Activated effector memory CD4-positive, alpha-beta T cell treated with Interleukin-2 at 50 U/mL for 16 hours (primary cell): ENCODE measurements around the gene ITGAL.

Experiments
- DNase-seq: peaks from one replicate; pipeline ENCODE4 v3.0.0-alpha.2; 2020

ITGAL gene

GRCh38 chr16:30551781-30552180, 79.2 kb downstream of the ITGAL start:
- peak; percentile 63 for DNase-seq

DNA sequence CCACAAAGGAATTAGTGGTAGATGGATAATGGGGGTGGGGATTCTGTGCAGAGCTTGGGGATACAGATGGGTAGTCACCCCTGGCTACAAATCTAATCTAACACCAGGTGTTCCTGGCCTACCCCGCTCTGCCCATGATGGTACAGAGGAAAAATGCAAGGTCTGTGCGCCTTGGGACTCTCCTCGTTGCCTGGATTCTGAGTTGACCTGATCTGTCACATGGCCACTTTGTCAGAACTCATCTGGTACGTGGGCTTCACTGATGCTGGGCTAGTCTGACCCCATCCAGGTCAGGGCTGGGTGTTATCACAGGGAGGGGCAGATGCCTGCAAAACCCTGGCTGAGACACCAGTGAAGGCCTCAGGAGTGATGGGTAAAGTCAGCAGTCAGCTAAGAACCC, 80.4 kb downstream of the ITGAL start:
- no peak for DNase-seq

DNA sequence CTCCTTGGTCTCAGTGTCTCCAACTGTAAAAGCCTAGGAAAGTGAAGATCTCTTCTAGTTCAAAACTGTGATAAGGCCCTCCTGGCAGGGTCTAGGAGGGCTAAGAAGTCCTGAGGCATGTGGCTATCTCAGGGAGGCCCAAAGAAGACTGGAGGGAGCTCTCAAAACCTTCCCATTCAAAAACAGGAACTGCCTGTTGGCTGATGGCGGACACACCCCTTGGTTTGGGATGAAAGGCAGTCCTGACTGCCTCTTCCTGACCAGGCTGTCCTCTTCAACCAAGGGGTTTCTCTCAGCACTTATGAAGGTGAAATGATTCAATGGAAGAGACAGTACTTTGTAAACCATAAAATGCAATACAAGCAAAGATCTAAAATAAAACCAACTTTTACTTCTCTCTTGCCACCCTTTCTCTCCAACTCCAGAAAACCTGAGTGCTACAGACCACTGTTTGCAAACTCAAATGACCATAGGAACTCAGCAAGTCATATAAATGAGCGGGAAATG, 80.9 kb downstream of the ITGAL start:
- no peak for DNase-seq

- DNase-seq = no peak
Observed at GRCh38 chr16:30554557-30555314, 82.2 kb downstream of the ITGAL start.

- DNase-seq = no peak
Observed at GRCh38 chr16:30555315-30556124, 83.0 kb downstream of the ITGAL start.

- no peak for DNase-seq
Observed at GRCh38 chr16:30556125-30556473, 83.6 kb downstream of the ITGAL start.

- no peak for DNase-seq
Observed at GRCh38 chr16:30557707-30557956, 85.1 kb downstream of the ITGAL start.

GRCh38 chr16:30557957-30558788, 85.6 kb downstream of the ITGAL start, which contains the start of gene ZNF764:
Gene ZNF764 (minus strand): TSS chr16:30558374. CDS start chr16:30558182, 192 bp downstream.
- peak; percentile 97 for DNase-seq

DNA sequence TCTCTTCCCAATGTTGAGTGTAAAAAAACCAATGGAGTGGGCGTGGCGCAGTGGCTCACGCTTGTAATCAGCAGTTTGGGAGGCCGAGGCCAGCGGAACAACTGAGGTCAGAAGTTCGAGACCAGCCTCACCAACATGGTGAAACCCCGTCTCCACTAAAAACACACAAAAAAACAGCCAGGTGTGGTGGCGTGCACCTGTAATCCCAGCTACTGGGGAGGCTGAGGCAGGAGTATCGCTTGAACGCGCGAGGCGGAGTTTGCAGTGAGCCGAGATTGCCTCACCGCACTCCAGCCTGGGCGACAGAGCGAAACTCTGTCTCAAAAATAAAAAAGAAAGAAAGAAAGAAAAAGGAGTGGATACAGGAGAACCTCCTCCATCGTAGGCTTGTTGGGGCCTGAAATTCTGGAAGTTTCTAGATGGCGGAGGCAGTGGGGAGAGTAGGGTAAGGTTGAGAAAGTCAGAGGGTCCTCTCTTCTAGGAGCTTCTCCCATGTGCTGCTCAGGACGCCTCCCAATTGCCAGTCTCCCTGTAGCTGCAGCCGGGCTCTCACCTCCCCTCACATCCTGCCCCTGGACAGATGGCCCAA, 86.3 kb downstream of the ITGAL start:
- DNase-seq = no peak

DNA sequence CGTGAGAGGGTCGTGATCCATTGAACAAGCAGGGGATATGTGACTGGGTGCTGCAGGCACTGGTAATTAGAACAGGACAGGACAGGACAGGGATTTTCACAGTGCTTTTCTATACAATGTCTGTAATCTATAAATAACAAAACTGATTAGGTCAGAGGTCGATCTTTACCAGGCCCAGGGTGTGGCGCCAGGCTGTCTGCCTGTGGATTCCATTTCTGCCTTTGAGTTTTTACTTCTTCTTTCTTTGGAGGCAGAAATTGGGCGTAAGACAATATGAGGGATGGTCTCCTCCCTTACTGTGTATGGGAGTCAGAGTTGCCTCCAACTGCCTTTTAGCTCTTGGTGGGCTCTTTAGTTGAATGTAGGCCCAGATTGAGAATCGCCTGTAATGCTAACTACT, 87.1 kb downstream of the ITGAL start:
- DNase-seq = no peak

GRCh38 chr16:30561089-30561816, 88.7 kb downstream of the ITGAL start:
- no peak for DNase-seq

DNA sequence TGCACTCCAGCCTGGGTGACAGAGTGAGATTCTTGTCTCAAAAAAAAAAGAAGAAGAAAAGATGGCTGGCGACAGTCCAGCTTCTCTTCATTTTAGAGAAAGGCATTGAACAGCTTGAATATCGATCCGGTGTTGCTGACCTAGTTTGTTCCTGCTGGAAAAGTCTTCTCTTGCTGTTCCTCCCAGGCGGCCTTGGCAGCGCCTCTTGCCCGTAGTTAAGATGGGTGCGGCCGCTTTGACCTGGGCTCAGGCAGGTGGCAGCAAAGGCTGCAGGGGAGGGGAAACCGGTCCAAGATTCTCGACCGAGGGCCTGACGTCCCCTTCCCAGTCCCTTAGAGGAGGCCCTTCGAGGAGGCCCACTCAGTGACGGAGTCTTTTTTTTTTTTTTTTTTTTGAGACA, 89.5 kb downstream of the ITGAL start:
- no peak for DNase-seq

DNA sequence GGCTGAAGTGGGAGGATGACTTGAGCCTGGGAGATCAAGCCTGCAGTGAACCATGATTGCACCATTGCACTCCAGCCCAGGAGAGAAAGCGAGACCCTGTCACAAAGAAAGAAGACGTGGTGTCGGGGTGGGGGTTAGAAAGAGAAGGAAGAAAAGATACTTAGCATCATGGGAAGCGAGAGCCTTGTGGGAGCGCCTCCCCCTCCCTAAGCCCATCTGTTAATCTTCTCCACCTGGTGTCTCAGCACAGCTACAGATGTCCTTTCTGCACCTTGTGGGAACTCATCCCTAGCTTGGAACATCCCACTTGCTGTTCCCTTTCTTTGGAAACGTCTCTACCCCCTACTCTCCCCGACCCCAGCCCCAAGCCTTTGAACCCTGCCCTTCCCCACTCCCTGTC, 93.0 kb downstream of the ITGAL start:
- DNase-seq = no peak

- no peak for DNase-seq
Observed at GRCh38 chr16:30565984-30566383, 93.4 kb downstream of the ITGAL start.

DNA sequence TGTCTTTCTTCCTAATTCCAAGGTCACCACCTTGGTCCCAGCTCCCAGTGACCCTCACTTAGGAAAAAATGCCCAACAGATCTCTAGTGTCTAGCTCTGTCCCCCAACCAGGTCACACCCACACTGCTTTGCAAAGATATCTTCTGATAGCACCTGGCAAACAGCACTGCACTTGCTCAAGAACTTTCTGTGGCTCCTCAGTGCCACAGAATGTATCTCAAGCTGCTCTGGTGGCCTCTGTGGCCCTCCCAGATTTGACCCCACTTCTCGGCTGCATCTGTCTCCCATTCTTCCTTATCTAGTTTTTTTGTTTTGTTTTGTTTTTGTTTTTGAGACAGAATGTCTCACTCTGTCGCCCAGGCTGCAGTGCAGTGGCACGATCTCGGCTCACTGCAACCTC, 94.0 kb downstream of the ITGAL start:
- DNase-seq = no peak

GRCh38 chr16:30567160-30567990, 94.8 kb downstream of the ITGAL start:
- no peak for DNase-seq

- no peak for DNase-seq
Observed at GRCh38 chr16:30567991-30568638, 95.6 kb downstream of the ITGAL start.

- DNase-seq = no peak
Observed at GRCh38 chr16:30569281-30569680, 96.7 kb downstream of the ITGAL start.

GRCh38 chr16:30569746-30570635, 97.4 kb downstream of the ITGAL start:
- DNase-seq = no peak
